NCI-H187 (cell line): ENCODE results near the gene EOMES.

Source experiments
- DNase-seq, 2 experiments: peaks; one replicate each; lab custom pipeline; 2025; lab: John Stamatoyannopoulos, UW

Gene EOMES

GRCh38 chr3:27720899-27721716 is 1.0 kb downstream of the EOMES start:
- no peak for DNase-seq

GRCh38 chr3:27719314-27720003 is 2.7 kb downstream of the EOMES start:
- DNase-seq: no peak

- no peak for DNase-seq
Measured at GRCh38 chr3:27718459-27718858, 3.7 kb downstream of the EOMES start.

- no peak for DNase-seq
Measured at GRCh38 chr3:27717200-27717852, 4.8 kb downstream of the EOMES start.

DNA sequence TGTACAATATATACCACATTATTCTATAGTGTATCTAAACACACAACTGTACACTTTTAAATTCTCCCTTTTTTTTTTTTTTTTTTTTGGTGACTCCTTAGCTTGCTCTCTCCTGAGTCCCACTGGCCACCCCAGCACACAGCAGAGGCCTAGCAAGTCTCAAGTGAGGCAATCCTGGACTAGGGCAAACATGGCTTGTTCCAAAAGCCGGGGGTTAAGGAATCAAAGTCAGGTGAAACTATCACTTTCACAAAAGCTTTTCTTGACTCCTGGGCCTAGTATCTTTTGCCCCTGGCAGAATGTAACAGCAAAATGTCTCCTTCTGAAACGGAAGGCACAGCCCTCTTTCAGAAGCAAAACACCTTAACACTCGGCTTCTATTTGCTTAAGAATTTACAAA is 5.8 kb downstream of the EOMES start:
- no peak for DNase-seq

DNA sequence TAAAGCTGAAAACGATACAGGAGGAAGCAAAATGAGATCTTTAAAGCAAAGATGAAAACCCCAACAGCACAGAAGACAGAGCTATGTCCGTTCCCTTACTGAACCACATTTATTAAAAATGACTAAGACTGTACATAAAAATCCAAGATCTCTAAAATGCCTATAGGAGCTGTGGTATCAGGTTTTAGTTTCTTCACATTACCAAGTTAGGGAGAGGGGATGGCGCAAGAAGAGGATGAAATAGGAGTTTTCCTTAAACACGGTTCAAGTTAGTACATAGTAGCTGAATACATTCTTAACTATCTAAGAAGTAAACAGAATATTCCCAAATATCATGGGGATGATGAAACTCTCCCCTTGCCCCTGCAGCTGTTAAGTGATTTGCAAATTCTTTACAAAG is 6.3 kb downstream of the EOMES start:
- DNase-seq: no peak

DNA sequence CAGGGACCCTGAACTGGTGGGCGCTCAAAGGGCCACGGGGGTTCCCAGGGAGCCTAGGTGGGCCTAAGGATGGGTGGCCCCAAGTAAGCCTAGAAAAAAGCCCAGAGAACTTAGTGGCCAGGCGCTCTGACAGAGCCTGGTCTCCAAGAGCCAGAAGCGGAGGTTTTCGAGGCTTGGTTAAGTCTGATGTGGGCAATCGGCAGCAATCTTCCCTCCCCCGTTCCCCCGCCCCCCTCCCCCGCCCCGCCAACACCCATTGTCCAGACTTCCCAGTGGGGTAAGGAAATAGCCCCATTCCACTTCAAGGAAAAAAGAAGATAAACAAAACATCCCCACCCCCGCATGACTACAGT is 6.7 kb downstream of the EOMES start:
- DNase-seq: no peak

DNA sequence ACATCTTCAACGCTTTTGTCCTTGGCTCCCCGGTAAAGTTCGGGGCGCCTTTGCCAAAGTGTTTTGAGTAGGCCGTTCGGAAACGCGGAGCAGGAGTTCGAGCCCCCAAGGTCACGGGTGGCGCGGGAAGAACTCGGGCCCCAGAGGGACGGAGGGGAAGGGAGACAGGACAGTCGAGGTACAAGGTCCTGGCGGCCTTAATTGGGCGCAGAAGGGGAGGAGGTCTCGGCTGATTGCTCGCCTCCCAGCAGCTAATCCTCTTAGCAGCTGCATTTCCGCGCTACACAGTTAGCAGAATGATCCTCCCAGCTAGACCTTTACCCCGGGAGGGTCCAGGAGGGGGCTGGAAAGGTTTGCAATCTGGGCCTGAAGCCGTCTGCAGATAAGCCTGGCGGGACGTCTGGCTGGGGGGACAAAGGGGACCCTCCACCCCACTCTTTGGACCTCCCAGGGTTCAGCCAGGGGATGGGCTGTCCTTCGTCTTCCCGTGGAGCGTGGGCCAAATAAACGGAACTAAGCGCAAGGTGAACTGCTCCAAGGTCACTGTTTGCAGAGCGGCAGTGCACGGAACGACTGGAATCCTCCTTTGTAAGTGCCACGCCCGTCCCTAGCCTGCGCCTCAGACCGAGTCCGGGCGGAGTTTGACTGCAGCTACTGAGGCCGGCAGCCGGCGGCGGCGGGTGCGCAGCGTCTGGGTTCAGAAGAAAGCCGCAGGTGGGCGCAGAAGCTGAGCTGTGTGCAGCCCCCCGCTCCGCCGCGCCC is 7.2 kb downstream of the EOMES start:
- no peak for DNase-seq

GRCh38 chr3:27714146-27714526 is 8.0 kb downstream of the EOMES start:
- DNase-seq: no peak

- DNase-seq: no peak
Measured at GRCh38 chr3:27713435-27714145, 8.5 kb downstream of the EOMES start.

- no peak for DNase-seq
Measured at GRCh38 chr3:27713078-27713423, 9.1 kb downstream of the EOMES start.

- DNase-seq: no peak
Measured at GRCh38 chr3:27712136-27713077, 9.7 kb downstream of the EOMES start.

- no peak for DNase-seq
Measured at GRCh38 chr3:27708250-27708649, 13.9 kb downstream of the EOMES start.

DNA sequence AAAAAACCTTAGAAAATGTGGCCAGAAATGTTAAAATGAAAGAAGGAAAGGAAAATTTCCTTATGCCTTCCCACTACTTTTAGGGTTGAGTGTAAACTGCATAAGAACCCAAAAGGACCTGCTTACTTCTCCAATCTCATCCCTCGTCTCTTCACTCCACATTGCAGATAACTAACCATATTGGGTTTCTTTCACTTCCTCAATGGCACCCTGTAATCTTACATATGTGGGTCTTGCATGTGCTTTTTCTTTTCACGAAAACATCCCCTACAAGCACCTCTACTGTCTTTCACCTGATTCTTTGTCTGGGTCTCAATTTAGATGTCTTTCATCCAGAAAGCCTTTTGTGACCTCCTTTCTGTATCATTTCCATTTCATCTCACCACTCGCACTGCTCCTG is 23.1 kb downstream of the EOMES start:
- no peak for DNase-seq

DNA sequence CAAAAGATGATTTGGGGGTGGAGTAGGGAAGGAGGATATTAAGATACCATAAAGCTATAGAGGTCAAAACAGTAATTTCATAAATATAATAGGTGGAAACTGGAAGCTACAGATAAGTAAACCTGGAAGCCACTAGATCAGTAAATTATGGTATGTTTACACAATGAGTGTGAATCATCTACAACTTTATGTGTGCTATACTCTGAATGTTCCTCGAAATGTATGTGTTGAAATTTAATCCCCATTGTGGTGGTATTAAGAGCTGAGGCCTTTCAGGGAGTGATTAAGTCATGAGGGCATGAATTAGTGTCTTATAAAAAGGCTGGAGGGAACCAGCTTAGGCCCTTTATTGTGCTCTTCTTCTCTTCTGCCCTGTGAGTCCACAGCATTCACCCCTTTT is 25.2 kb downstream of the EOMES start:
- no peak for DNase-seq

GRCh38 chr3:27695636-27696035 is 26.5 kb downstream of the EOMES start:
- no peak for DNase-seq

- no peak for DNase-seq
Measured at GRCh38 chr3:27688053-27688452, 34.1 kb downstream of the EOMES start.

DNA sequence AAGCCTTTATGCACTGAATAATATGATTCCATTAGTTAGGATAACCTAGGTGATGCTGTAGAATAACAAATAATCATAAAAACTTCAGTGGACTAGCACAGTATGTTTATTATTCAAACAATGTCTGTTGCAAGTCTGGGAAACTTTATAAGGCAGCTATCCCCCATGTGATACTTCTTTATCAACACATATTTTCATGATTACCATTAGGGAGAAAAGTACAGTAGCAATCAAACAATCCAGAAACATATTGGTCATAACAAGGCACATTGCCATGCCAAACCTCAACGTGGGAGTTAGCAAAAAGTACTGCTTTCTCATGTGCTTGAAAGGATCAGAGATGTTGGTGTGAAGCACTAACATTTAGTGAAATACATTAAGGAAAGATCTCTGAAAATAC is 35.5 kb downstream of the EOMES start:
- DNase-seq: no peak

DNA sequence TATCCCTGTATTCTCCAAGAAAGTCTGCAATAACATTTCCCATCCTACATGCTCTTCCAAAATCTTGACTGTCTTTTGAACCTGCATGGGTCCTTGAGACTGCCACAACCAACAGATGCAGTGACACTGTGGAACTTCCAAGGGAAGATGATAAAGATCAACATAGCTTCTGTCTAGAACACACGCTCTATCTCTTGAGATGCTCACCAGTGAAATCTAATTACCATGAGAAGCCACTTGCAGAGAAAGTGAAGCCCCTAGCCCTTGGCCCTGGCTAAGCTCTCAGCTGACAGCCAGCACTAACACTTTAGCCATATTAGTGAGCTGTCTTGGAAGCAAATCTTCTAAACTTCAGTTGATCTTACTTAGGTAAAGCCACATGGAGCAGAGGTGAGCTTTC is 36.6 kb downstream of the EOMES start:
- DNase-seq: no peak

- no peak for DNase-seq
Measured at GRCh38 chr3:27684302-27684701, 37.8 kb downstream of the EOMES start.

GRCh38 chr3:27681249-27681748 is 40.8 kb downstream of the EOMES start:
- no peak for DNase-seq
